BE2C (cell line): ENCODE results near the gene MVB12B.

Experiments
- DNase-seq: peaks from one replicate; pipeline ENCODE4 v3.0.0-alpha.2; 2020
- H3K27me3 ChIP-seq: fragments of 250-450 bp; sonication (Bioruptor Pico); 2 replicates; pipeline ENCODE4 v1.5.1; 2020; ENCODE audit warnings: mild to moderate bottlenecking
- H3K36me3 ChIP-seq: fragments of 250-450 bp; sonication (Bioruptor Pico); 2 replicates; pipeline ENCODE4 v1.5.1; 2020; ENCODE audit warnings: mild to moderate bottlenecking
- H3K4me1 ChIP-seq: fragments of 250-450 bp; sonication (Bioruptor Pico); 2 replicates; pipeline ENCODE4 v1.5.1; 2020
- H3K4me3 ChIP-seq: 2 replicates; pipeline ENCODE4 v1.5.1; 2011; ENCODE audit warnings: low read depth, low read length
- H3K9me3 ChIP-seq: fragments of 250-450 bp; sonication (Bioruptor Pico); 2 replicates; pipeline ENCODE4 v1.5.1; 2020
- CTCF ChIP-seq: IDR thresholded peaks from 2 replicates; pipeline ENCODE4 v1.5.1; 2012; ENCODE audit warnings: mild to moderate bottlenecking, low read depth, low read length

MVB12B gene

GRCh38 chr9:126292736-126293521 is 33.7 kb upstream of the MVB12B start:
- no peak for DNase-seq
- no peak for TF ChIP-seq CTCF
- H3K9me3 ChIP-seq, result no peaks in the 10 kb centered on the region
- H3K36me3 ChIP-seq, result no peaks in the 10 kb centered on the region
- H3K4me1 ChIP-seq, result no peaks in the 10 kb centered on the region
- no peaks in the 10 kb centered on the region for H3K27me3 ChIP-seq
- H3K4me3 ChIP-seq, result no peak overlapping the region

GRCh38 chr9:126293522-126293889 is 33.1 kb upstream of the MVB12B start:
- peak; percentile 48 for TF ChIP-seq CTCF
- Histone ChIP-seq H3K36me3 (no peaks in the 10 kb centered on the region), H3K9me3 (no peaks in the 10 kb centered on the region), H3K4me3 (no peak overlapping the region), H3K27me3 (no peaks in the 10 kb centered on the region), H3K4me1 (no peaks in the 10 kb centered on the region)
- peak; percentile 35 for DNase-seq

GRCh38 chr9:126294331-126295081 is 32.1 kb upstream of the MVB12B start:
- Histone ChIP-seq H3K36me3 (no peaks in the 10 kb centered on the region), H3K4me3 (no peak overlapping the region), H3K9me3 (no peaks in the 10 kb centered on the region), H3K4me1 (no peaks in the 10 kb centered on the region), H3K27me3 (no peaks in the 10 kb centered on the region)
- no peak for TF ChIP-seq CTCF
- no peak for DNase-seq

GRCh38 chr9:126295082-126295477 is 31.5 kb upstream of the MVB12B start:
- H3K4me1 ChIP-seq, result no peaks in the 10 kb centered on the region
- no peaks in the 10 kb centered on the region for H3K36me3 ChIP-seq
- TF ChIP-seq CTCF, result no peak
- DNase-seq, result no peak
- H3K27me3 ChIP-seq, result no peaks in the 10 kb centered on the region
- H3K4me3 ChIP-seq, result no peak overlapping the region
- no peaks in the 10 kb centered on the region for H3K9me3 ChIP-seq

- DNase-seq, result no peak
- H3K4me3 ChIP-seq, result no peak overlapping the region
- no peaks in the 10 kb centered on the region for H3K4me1 ChIP-seq
- no peaks in the 10 kb centered on the region for H3K36me3 ChIP-seq
- no peaks in the 10 kb centered on the region for H3K9me3 ChIP-seq
- no peaks in the 10 kb centered on the region for H3K27me3 ChIP-seq
- no peak for TF ChIP-seq CTCF
Observed at GRCh38 chr9:126295516-126295915, 31.1 kb upstream of the MVB12B start.
